ENCODE data around the gene CDC5L. TPM values are rescaled to one million over a fixed set of nuclear protein-coding genes. Genes with fewer than 3 reads are reported as not detected.

Gene CDC5L
- total RNA-seq, 2 experiments from 2014 or later = 17.9 to 18.8 TPM

- CTCF ChIA-PET = no interaction called here
- no peaks in the 10 kb centered on the region for H3K9me3 Mint-ChIP-seq
- peaks cover 51% of the 10 kb centered on the region for H3K36me3 Mint-ChIP-seq (ENCODE audit: low read depth)
- no peaks in the 10 kb centered on the region for H3K27me3 Mint-ChIP-seq (ENCODE audit: low read depth)
- intact Hi-C loops (cut with micrococcal nuclease) = no loop called here
- H3K4me1 Mint-ChIP-seq (ENCODE audit: low read depth) = peaks cover 24% of the 10 kb centered on the region
- H3K27ac Mint-ChIP-seq = peak overlapping the region; percentile 11
- no peak for DNase-seq
- H3K4me3 Mint-ChIP-seq = no peak overlapping the region
These were observed 13.6 kb downstream of the CDC5L start for GRCh38 chr6:44401138-44401537.

- Mint-ChIP-seq H3K9me3 (no peaks in the 10 kb centered on the region), H3K4me3 (no peak overlapping the region), H3K36me3 (ENCODE audit: low read depth) (peaks cover 65% of the 10 kb centered on the region), H3K27ac (no peak overlapping the region), H3K4me1 (ENCODE audit: low read depth) (peaks cover 42% of the 10 kb centered on the region), H3K27me3 (ENCODE audit: low read depth) (no peaks in the 10 kb centered on the region)
- CTCF ChIA-PET = interaction anchor here (0.5 kb wide), 1 partner anchor 136 kb away, joined by 4 read pairs; no protein-coding TSS in a partner anchor
- DNase-seq = no peak
- intact Hi-C loops (cut with micrococcal nuclease) = no loop called here
These were observed 16.7 kb downstream of the CDC5L start for GRCh38 chr6:44404022-44404714.

GRCh38 chr6:44404715-44405099, 17.2 kb downstream of the CDC5L start:
- peaks cover 65% of the 10 kb centered on the region for H3K36me3 Mint-ChIP-seq (ENCODE audit: low read depth)
- no peaks in the 10 kb centered on the region for H3K27me3 Mint-ChIP-seq (ENCODE audit: low read depth)
- H3K4me1 Mint-ChIP-seq (ENCODE audit: low read depth) = peaks cover 43% of the 10 kb centered on the region
- no peak overlapping the region for H3K4me3 Mint-ChIP-seq
- H3K27ac Mint-ChIP-seq = no peak overlapping the region
- CTCF ChIA-PET = interaction anchor here (0.5 kb wide), 1 partner anchor 136 kb away, joined by 4 read pairs; no protein-coding TSS in a partner anchor
- no peak for DNase-seq
- intact Hi-C loops (cut with micrococcal nuclease) = no loop called here
- peaks cover 2% of the 10 kb centered on the region for H3K9me3 Mint-ChIP-seq

GRCh38 chr6:44407951-44408670, 20.6 kb downstream of the CDC5L start:
- Mint-ChIP-seq H3K36me3 (ENCODE audit: low read depth) (peaks cover 70% of the 10 kb centered on the region), H3K4me1 (ENCODE audit: low read depth) (peaks cover 39% of the 10 kb centered on the region), H3K27me3 (ENCODE audit: low read depth) (no peaks in the 10 kb centered on the region), H3K9me3 (peaks cover 2% of the 10 kb centered on the region), H3K4me3 (no peak overlapping the region), H3K27ac (no peak overlapping the region)
- no peak for DNase-seq
- CTCF ChIA-PET = interaction anchor here (0.6 to 1.3 kb wide), 6 partner anchors 11 to 248 kb away, joined by 3 to 7 read pairs (median 3); no protein-coding TSS in a partner anchor
- intact Hi-C loops (cut with micrococcal nuclease) = loop anchor here (2.0 kb wide), 1 partner anchor 19 kb away; no protein-coding TSS in a partner anchor

- peaks cover 68% of the 10 kb centered on the region for H3K36me3 Mint-ChIP-seq (ENCODE audit: low read depth)
- H3K27me3 Mint-ChIP-seq (ENCODE audit: low read depth) = no peaks in the 10 kb centered on the region
- no peak overlapping the region for H3K4me3 Mint-ChIP-seq
- no peak overlapping the region for H3K27ac Mint-ChIP-seq
- intact Hi-C loops (cut with micrococcal nuclease) = loop anchor here (2.0 kb wide), 1 partner anchor 20 kb away; no protein-coding TSS in a partner anchor
- CTCF ChIA-PET = interaction anchor here (0.6 to 1.3 kb wide), 4 partner anchors 10 to 1473 kb away, joined by 3 to 5 read pairs (median 3); no protein-coding TSS in a partner anchor
- DNase-seq = no peak
- peaks cover 37% of the 10 kb centered on the region for H3K4me1 Mint-ChIP-seq (ENCODE audit: low read depth)
- peaks cover 2% of the 10 kb centered on the region for H3K9me3 Mint-ChIP-seq
These were observed 21.8 kb downstream of the CDC5L start for GRCh38 chr6:44409207-44409794.

GRCh38 chr6:44410363-44410762, 22.9 kb downstream of the CDC5L start:
- Mint-ChIP-seq H3K4me1 (ENCODE audit: low read depth) (peaks cover 45% of the 10 kb centered on the region), H3K36me3 (ENCODE audit: low read depth) (peaks cover 67% of the 10 kb centered on the region), H3K9me3 (peaks cover 2% of the 10 kb centered on the region), H3K27me3 (ENCODE audit: low read depth) (no peaks in the 10 kb centered on the region), H3K27ac (no peak overlapping the region), H3K4me3 (no peak overlapping the region)
- CTCF ChIA-PET = no interaction called here
- no peak for DNase-seq
- intact Hi-C loops (cut with micrococcal nuclease) = no loop called here

GRCh38 chr6:44411141-44411540, 23.6 kb downstream of the CDC5L start:
- H3K4me3 Mint-ChIP-seq = no peak overlapping the region
- intact Hi-C loops (cut with micrococcal nuclease) = no loop called here
- H3K36me3 Mint-ChIP-seq (ENCODE audit: low read depth) = peaks cover 70% of the 10 kb centered on the region
- CTCF ChIA-PET = no interaction called here
- H3K27ac Mint-ChIP-seq = no peak overlapping the region
- no peaks in the 10 kb centered on the region for H3K27me3 Mint-ChIP-seq (ENCODE audit: low read depth)
- H3K9me3 Mint-ChIP-seq = peaks cover 2% of the 10 kb centered on the region
- H3K4me1 Mint-ChIP-seq (ENCODE audit: low read depth) = peaks cover 52% of the 10 kb centered on the region
- no peak for DNase-seq

GRCh38 chr6:44415449-44415848, 27.9 kb downstream of the CDC5L start:
- Mint-ChIP-seq H3K9me3 (no peaks in the 10 kb centered on the region), H3K4me1 (ENCODE audit: low read depth) (peaks cover 31% of the 10 kb centered on the region), H3K36me3 (ENCODE audit: low read depth) (peaks cover 48% of the 10 kb centered on the region), H3K4me3 (no peak overlapping the region), H3K27me3 (ENCODE audit: low read depth) (no peaks in the 10 kb centered on the region), H3K27ac (no peak overlapping the region)
- CTCF ChIA-PET = interaction anchor here (0.5 kb wide), 1 partner anchor 16 kb away, joined by 3 read pairs; no protein-coding TSS in a partner anchor
- no peak for DNase-seq
- intact Hi-C loops (cut with micrococcal nuclease) = no loop called here

- CTCF ChIA-PET = interaction anchor here (0.5 to 0.7 kb wide), 2 partner anchors 15 to 93 kb away, joined by 3 to 4 read pairs; no protein-coding TSS in a partner anchor
- H3K27ac Mint-ChIP-seq = no peak overlapping the region
- H3K4me3 Mint-ChIP-seq = no peak overlapping the region
- H3K9me3 Mint-ChIP-seq = no peaks in the 10 kb centered on the region
- no peak for DNase-seq
- peaks cover 30% of the 10 kb centered on the region for H3K4me1 Mint-ChIP-seq (ENCODE audit: low read depth)
- intact Hi-C loops (cut with micrococcal nuclease) = no loop called here
- peaks cover 52% of the 10 kb centered on the region for H3K36me3 Mint-ChIP-seq (ENCODE audit: low read depth)
- no peaks in the 10 kb centered on the region for H3K27me3 Mint-ChIP-seq (ENCODE audit: low read depth)
These were observed 28.5 kb downstream of the CDC5L start for GRCh38 chr6:44415873-44416502.

- Mint-ChIP-seq H3K4me1 (ENCODE audit: low read depth) (no peaks in the 10 kb centered on the region), H3K27ac (no peak overlapping the region), H3K27me3 (ENCODE audit: low read depth) (no peaks in the 10 kb centered on the region), H3K36me3 (ENCODE audit: low read depth) (peaks cover 25% of the 10 kb centered on the region), H3K9me3 (no peaks in the 10 kb centered on the region), H3K4me3 (no peak overlapping the region)
- CTCF ChIA-PET = no interaction called here
- DNase-seq = no peak
- intact Hi-C loops (cut with micrococcal nuclease) = no loop called here
These were observed 35.0 kb downstream of the CDC5L start for GRCh38 chr6:44422531-44422930.

GRCh38 chr6:44423306-44423705, 35.8 kb downstream of the CDC5L start:
- DNase-seq = no peak
- no peak overlapping the region for H3K27ac Mint-ChIP-seq
- CTCF ChIA-PET = no interaction called here
- H3K27me3 Mint-ChIP-seq (ENCODE audit: low read depth) = no peaks in the 10 kb centered on the region
- no peak overlapping the region for H3K4me3 Mint-ChIP-seq
- no peaks in the 10 kb centered on the region for H3K4me1 Mint-ChIP-seq (ENCODE audit: low read depth)
- H3K36me3 Mint-ChIP-seq (ENCODE audit: low read depth) = peaks cover 25% of the 10 kb centered on the region
- no peaks in the 10 kb centered on the region for H3K9me3 Mint-ChIP-seq
- intact Hi-C loops (cut with micrococcal nuclease) = no loop called here

- Mint-ChIP-seq H3K4me1 (ENCODE audit: low read depth) (no peaks in the 10 kb centered on the region), H3K27me3 (ENCODE audit: low read depth) (no peaks in the 10 kb centered on the region), H3K27ac (no peak overlapping the region)
These were observed 38.4 kb downstream of the CDC5L start for GRCh38 chr6:44425951-44426350.

More at GRCh38 chr6:44425951-44426350, 38.4 kb downstream of the CDC5L start:
- intact Hi-C loops (cut with micrococcal nuclease) = no loop called here
- DNase-seq = no peak
- Mint-ChIP-seq H3K4me3 (no peak overlapping the region), H3K36me3 (ENCODE audit: low read depth) (peaks cover 23% of the 10 kb centered on the region), H3K9me3 (no peaks in the 10 kb centered on the region)
- CTCF ChIA-PET = no interaction called here

All from activated naive CD4-positive, alpha-beta T cell treated with anti-CD3 and anti-CD28 coated beads for 36 hours (primary cell).